ENCODE results near the gene CEMIP2. TPM values are rescaled to one million over a fixed set of nuclear protein-coding genes. Genes with fewer than 3 reads are reported as not detected.

The CEMIP2 gene
- total RNA-seq, 2 donors from 2014 or later = 15.6 to 87.7 TPM

DNA sequence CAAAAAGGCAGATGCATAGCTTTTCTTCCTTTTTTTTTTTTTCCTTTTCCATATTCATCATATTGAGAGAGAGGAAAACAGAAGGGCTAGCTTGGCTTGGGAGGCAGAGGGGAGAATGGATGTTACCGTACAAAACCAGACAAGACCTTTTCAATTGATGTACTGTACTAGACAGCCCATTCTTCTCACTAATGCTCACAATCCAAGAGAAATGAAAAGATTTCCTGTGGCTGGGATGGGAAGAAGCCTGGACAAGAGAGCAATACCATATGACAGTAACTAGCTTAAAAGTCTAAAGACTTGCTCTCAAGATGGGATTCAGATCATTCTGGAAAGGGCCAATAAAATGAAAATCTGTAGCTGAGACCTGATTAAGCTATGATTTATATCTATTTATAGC lies 3.4 kb downstream of the CEMIP2 start:
- TF ChIP-seq, protein P1, sequence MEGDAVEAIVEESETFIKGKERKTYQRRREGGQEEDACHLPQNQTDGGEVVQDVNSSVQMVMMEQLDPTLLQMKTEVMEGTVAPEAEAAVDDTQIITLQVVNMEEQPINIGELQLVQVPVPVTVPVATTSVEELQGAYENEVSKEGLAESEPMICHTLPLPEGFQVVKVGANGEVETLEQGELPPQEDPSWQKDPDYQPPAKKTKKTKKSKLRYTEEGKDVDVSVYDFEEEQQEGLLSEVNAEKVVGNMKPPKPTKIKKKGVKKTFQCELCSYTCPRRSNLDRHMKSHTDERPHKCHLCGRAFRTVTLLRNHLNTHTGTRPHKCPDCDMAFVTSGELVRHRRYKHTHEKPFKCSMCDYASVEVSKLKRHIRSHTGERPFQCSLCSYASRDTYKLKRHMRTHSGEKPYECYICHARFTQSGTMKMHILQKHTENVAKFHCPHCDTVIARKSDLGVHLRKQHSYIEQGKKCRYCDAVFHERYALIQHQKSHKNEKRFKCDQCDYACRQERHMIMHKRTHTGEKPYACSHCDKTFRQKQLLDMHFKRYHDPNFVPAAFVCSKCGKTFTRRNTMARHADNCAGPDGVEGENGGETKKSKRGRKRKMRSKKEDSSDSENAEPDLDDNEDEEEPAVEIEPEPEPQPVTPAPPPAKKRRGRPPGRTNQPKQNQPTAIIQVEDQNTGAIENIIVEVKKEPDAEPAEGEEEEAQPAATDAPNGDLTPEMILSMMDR (IDR thresholded peaks at IDR 0.05) = no peak
- no peak overlapping the region for H3K4me3 ChIP-seq
- no peak for DNase-seq (ENCODE audit: low spot score)
- H3K36me3 ChIP-seq = no peaks in the 10 kb centered on the region
- H3K9me3 ChIP-seq = no peaks in the 10 kb centered on the region
- peaks cover 0 to 19% of the 10 kb centered on the region in 2 donors for H3K4me1 ChIP-seq
- no peaks in the 10 kb centered on the region for H3K27me3 ChIP-seq
- H3K27ac ChIP-seq = no peak overlapping the region

DNA sequence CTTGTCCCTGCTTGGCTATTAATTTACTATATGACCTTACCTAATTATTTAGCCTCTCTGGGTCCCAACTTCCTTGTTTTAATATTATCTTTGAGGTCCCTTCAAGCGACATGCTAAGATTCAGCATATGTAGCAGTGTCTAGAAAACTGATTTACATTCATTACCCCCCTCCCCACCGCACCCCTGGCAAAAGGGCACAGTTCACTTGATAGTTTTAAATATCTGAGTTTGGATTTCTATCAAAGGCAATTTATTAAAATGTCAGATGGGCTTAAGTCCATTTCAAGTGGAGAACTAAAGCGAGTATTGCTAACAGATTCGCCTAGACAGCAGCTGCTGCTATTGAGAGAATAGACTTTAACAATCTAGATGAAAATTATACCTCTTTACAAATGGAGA lies 3.9 kb downstream of the CEMIP2 start:
- peaks cover 0 to 15% of the 10 kb centered on the region in 2 donors for H3K4me1 ChIP-seq
- H3K4me3 ChIP-seq = no peak overlapping the region
- H3K27me3 ChIP-seq = no peaks in the 10 kb centered on the region
- no peaks in the 10 kb centered on the region for H3K36me3 ChIP-seq
- no peaks in the 10 kb centered on the region for H3K9me3 ChIP-seq
- TF ChIP-seq, protein P1 (IDR thresholded peaks at IDR 0.05) = no peak
- no peak overlapping the region for H3K27ac ChIP-seq
- DNase-seq (ENCODE audit: low spot score) = no peak

DNA sequence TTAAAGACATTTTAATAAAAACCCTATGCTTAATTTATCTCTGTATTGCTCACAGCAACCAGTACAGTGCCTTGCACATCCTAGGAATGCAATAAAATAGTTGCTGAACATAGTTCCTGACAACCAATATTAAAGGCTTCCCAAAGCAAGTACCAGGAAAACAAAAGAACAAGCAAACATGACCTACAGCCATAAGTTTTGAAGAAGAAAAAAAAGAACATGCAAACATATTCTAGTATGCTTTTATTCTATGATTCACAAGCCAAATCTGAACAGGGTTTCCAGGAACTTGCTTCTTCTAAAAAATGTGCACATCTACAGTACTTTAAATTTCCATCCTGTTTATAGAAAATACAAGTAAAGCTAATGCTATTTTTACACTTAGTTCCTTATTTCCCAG lies 4.5 kb downstream of the CEMIP2 start:
- Histone ChIP-seq H3K27ac (no peak overlapping the region), H3K9me3 (no peaks in the 10 kb centered on the region), H3K27me3 (no peaks in the 10 kb centered on the region), H3K36me3 (no peaks in the 10 kb centered on the region), H3K4me1 (peaks cover 0 to 10% of the 10 kb centered on the region in 2 donors), H3K4me3 (no peak overlapping the region)
- DNase-seq (ENCODE audit: low spot score) = no peak
- TF ChIP-seq, protein P1 (IDR thresholded peaks at IDR 0.05) = no peak

DNA sequence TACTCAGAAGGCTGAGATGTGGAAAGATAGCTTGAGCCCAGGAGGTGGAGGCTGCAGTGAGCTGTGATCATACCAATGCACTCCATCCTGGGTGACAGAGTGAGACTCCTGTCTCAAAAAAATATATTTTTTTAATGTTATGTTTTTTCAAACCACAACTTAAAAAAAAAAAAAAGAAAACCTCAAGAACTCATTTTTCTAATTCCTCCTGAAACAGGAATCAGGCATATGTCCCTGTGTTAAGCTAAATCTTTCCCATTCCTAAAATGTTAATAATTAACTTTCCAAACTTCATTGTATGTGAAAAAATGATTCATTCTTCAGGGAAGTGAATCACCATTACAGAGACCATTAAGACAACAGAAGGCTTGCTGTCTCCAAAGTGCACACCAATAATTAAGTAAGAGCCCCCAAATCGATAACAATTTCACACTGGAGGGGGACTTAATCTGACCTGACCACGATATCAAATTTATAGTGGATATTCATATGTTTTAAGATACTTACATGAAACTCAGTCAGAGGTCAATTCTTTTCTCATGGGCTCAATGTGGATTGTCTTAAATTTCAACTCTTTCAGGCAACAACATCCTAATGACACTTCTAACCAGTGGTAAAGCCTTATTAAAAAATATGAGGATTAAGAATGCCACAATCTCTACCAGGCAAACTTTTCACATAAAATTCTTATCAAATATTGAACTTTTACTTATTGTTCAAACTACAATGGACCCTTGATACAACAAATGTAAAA lies 5.2 kb downstream of the CEMIP2 start:
- DNase-seq (ENCODE audit: low spot score) = no peak
- H3K27ac ChIP-seq = no peak overlapping the region
- no peaks in the 10 kb centered on the region for H3K27me3 ChIP-seq
- no peaks in the 10 kb centered on the region for H3K36me3 ChIP-seq
- TF ChIP-seq, protein P1 (IDR thresholded peaks at IDR 0.05) = no peak
- H3K4me1 ChIP-seq = peaks cover 0 to 10% of the 10 kb centered on the region in 2 donors
- H3K4me3 ChIP-seq = no peak overlapping the region
- H3K9me3 ChIP-seq = no peaks in the 10 kb centered on the region

DNA sequence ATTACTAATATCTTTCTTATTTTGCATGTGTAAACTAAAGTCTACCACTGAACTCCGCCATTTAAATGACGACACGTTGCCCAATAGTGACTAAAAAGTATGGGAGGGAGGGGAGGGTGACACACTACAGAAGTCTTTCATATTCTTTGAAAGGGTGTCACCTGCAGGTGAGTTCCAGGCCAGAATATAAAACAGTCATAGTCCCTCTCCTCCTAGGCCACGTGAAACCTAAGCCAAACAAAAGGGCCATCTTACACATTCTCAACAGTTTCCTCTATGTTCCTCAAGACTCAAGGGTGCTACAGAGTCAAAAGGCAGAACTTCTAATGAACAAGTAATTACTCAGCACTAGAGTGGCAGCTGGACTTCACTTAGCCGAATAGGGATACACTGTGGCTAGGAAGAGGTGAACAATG lies 6.4 kb downstream of the CEMIP2 start:
- H3K36me3 ChIP-seq = no peaks in the 10 kb centered on the region
- no peak overlapping the region for H3K27ac ChIP-seq
- DNase-seq (ENCODE audit: low spot score) = no peak
- TF ChIP-seq, protein P1 (IDR thresholded peaks at IDR 0.05) = no peak
- no peaks in the 10 kb centered on the region for H3K9me3 ChIP-seq
- no peaks in the 10 kb centered on the region for H3K27me3 ChIP-seq
- no peak overlapping the region for H3K4me3 ChIP-seq
- peaks cover 0 to 1% of the 10 kb centered on the region in 2 donors for H3K4me1 ChIP-seq

DNA sequence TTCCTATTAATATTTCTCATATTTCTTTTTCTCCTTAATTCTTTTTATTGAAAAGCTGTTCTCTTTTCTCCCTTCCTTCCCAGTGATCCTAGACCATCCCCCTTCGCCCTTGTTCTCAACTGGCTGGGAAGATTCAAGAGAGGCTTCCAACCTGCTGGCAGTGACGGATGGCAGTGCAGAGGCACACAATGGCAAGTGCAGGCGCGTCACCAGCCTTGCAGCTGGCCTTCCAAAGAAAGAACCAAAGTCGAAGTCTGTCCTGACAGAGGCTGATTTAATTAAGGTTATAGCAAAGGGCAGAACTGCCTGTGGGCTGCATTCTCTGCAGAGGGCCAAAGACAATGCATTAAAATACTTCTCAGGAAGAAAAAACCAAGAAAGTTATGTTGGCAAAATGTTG lies 7.4 kb downstream of the CEMIP2 start:
- Histone ChIP-seq H3K27ac (no peak overlapping the region), H3K36me3 (no peaks in the 10 kb centered on the region), H3K4me1 (no peaks in the 10 kb centered on the region), H3K4me3 (no peak overlapping the region), H3K9me3 (no peaks in the 10 kb centered on the region), H3K27me3 (no peaks in the 10 kb centered on the region)
- DNase-seq (ENCODE audit: low spot score) = no peak
- TF ChIP-seq, protein P1 (IDR thresholded peaks at IDR 0.05) = no peak
